ENCODE measurements around the gene TLK1.
"Not testable (repeated sequence)": the region's sequence is repeated elsewhere in the genome, so short reads cannot be mapped to it uniquely, and the experiment has no call there.

The TLK1 gene

GRCh38 chr2:171076422-171076821 lies 84.3 kb downstream of the TLK1 start:
- not testable (repeated sequence) for DNase-seq

- no peak for DNase-seq
These were observed 88.5 kb downstream of the TLK1 start for GRCh38 chr2:171072164-171072563.

- no peak for DNase-seq
These were observed 91.3 kb downstream of the TLK1 start for GRCh38 chr2:171069286-171069956.

- no peak for DNase-seq
These were observed 94.6 kb downstream of the TLK1 start for GRCh38 chr2:171066110-171066509.

GRCh38 chr2:171057575-171057974 lies 103.1 kb downstream of the TLK1 start:
- DNase-seq: no peak

- DNase-seq: no peak
These were observed 104.4 kb downstream of the TLK1 start for GRCh38 chr2:171056307-171056706.

GRCh38 chr2:171049691-171050090 lies 111.0 kb downstream of the TLK1 start:
- DNase-seq: no peak

- DNase-seq: no peak
These were observed 114.6 kb downstream of the TLK1 start for GRCh38 chr2:171046048-171046560.

- no peak for DNase-seq
These were observed 116.3 kb downstream of the TLK1 start for GRCh38 chr2:171044416-171044815.

GRCh38 chr2:171042253-171042969 lies 118.3 kb downstream of the TLK1 start:
- DNase-seq: no peak

- no peak for DNase-seq
These were observed 124.2 kb downstream of the TLK1 start for GRCh38 chr2:171036532-171036931.

- DNase-seq: no peak
These were observed 126.4 kb downstream of the TLK1 start for GRCh38 chr2:171034315-171034714.

- no peak for DNase-seq
These were observed 135.5 kb downstream of the TLK1 start for GRCh38 chr2:171025214-171025613.

- DNase-seq: no peak
These were observed 142.2 kb downstream of the TLK1 start for GRCh38 chr2:171018522-171018921.

- no peak for DNase-seq
These were observed 144.6 kb downstream of the TLK1 start for GRCh38 chr2:171016125-171016524.

- DNase-seq: no peak
These were observed 146.8 kb downstream of the TLK1 start for GRCh38 chr2:171013851-171014250.

GRCh38 chr2:171009386-171009785 lies 151.3 kb downstream of the TLK1 start:
- no peak for DNase-seq

GRCh38 chr2:171008550-171009205 lies 152.0 kb downstream of the TLK1 start:
- DNase-seq: no peak

GRCh38 chr2:171004833-171005232 lies 155.9 kb downstream of the TLK1 start:
- DNase-seq: no peak

- DNase-seq: no peak
These were observed 156.3 kb downstream of the TLK1 start for GRCh38 chr2:171004363-171004762.

- DNase-seq: no peak
These were observed 161.0 kb downstream of the TLK1 start for GRCh38 chr2:170999654-171000053.

GRCh38 chr2:170997893-170998597 lies 162.6 kb downstream of the TLK1 start:
- DNase-seq: no peak

GRCh38 chr2:170996316-170996715 lies 164.4 kb downstream of the TLK1 start:
- DNase-seq: no peak
